Kidney (tissue), 14 donors: ENCODE results near the gene DNM3. TPM values are rescaled to one million over a fixed set of nuclear protein-coding genes. Genes with fewer than 3 reads are reported as not detected.

ENCODE experiments used
- DNase-seq, 5 donors: peaks; one replicate each; pipeline ENCODE4 v3.0.0-alpha.2; 2013 to 2020
- FAIRE-seq: peaks from 2 replicates; lab custom pipeline; 2012; peaks lifted over from hg19 to GRCh38; lab: Jason Lieb, UNC
- H3K27ac ChIP-seq, 2 donors: one replicate each; pipeline ENCODE4 v1.7.0; 2013; ENCODE audit warnings: low read depth in 2 of 2, low read length in 2 of 2, inconsistent platforms in 1 of 2
- H3K27me3 ChIP-seq: one replicate; pipeline ENCODE4 v1.7.1; 2013; ENCODE audit warnings: low read length, inconsistent platforms; ENCODE audit not compliant: control insufficient read depth, insufficient read depth
- H3K36me3 ChIP-seq, 3 donors: one replicate each; pipeline versions ENCODE4 v1.7.0 to v1.7.1; 2013; ENCODE audit warnings: low read length in 3 of 3, control low read depth in 1 of 3, inconsistent platforms in 1 of 3; ENCODE audit not compliant: insufficient read depth in 3 of 3, control insufficient read depth in 2 of 3
- H3K4me1 ChIP-seq, 3 donors: one replicate each; pipeline versions ENCODE4 v1.7.0 to v1.7.1; 2013; ENCODE audit warnings: low read length in 3 of 3, inconsistent platforms in 1 of 3, low read depth in 1 of 3; ENCODE audit not compliant: control insufficient read depth in 2 of 3, insufficient read depth in 2 of 3
- H3K4me3 ChIP-seq, 3 donors: one replicate each; pipeline versions ENCODE4 v1.7.0 to v1.8.1; 2013; ENCODE audit warnings: low read length in 3 of 3, control low read depth in 1 of 3, inconsistent platforms in 1 of 3
- H3K9ac ChIP-seq, 3 donors: one replicate each; pipeline versions ENCODE4 v1.7.0 to v1.7.1; 2013; ENCODE audit warnings: low read length in 3 of 3, control low read depth in 1 of 3, inconsistent platforms in 1 of 3
- H3K9me3 ChIP-seq, 3 donors: one replicate each; pipeline versions ENCODE4 v1.7.0 to v1.7.1; 2013; ENCODE audit warnings: low read length in 3 of 3, control low read depth in 1 of 3, inconsistent platforms in 1 of 3; ENCODE audit not compliant: control insufficient read depth in 2 of 3, insufficient read depth in 1 of 3
- intact Hi-C: fragments of 100-400 bp; cut with DNase I; formaldehyde crosslinking; loops from one replicate; pipeline ENCODE4 v1.11.1; 2022
- polyA plus RNA-seq: library from polyadenylated mRNA; stranded (reverse); fragments of 350-450 nt; fragmentation: Illumina TruSeq; extraction: RNeasy Lipid Tissue Mini Kit (QIAGEN cat#74804); gene quantifications from one replicate; pipeline ENCODE4 v1.2.3, GENCODE V29; 2014; ENCODE audit warnings: low read depth, low replicate concordance; ENCODE audit not compliant: insufficient read depth
- total RNA-seq: library from RNA; stranded (reverse); fragmentation: NEBNext Ultra II Directional; extraction: Animal tissue kit (Norgen Biotek cat#: 25700); gene quantifications from one replicate; pipeline ENCODE4 v1.2.1, GENCODE V29; 2021
- TF ChIP-seq, protein P1 (sequence below): IDR thresholded peaks from 3 replicates; pipeline ENCODE4 v1.5.1; 2012; ENCODE audit warnings: mild to moderate bottlenecking, moderate library complexity, borderline replicate concordance; ENCODE audit not compliant: insufficient read depth; ENCODE audit errors: extremely low read depth
- donor health status: control.
- donor health status: control.
- donor health status: control.
- donor health status: control.
- donor health status: control.
- donor health status: DM: yes; HTN: yes; CAD: no.
- donor health status: Normal renal cell carcinoma (clear cell type).

DNM3 gene
- total and polyA plus RNA-seq, 2 donors from 2014 or later: 5.9 to 19.1 TPM

DNA sequence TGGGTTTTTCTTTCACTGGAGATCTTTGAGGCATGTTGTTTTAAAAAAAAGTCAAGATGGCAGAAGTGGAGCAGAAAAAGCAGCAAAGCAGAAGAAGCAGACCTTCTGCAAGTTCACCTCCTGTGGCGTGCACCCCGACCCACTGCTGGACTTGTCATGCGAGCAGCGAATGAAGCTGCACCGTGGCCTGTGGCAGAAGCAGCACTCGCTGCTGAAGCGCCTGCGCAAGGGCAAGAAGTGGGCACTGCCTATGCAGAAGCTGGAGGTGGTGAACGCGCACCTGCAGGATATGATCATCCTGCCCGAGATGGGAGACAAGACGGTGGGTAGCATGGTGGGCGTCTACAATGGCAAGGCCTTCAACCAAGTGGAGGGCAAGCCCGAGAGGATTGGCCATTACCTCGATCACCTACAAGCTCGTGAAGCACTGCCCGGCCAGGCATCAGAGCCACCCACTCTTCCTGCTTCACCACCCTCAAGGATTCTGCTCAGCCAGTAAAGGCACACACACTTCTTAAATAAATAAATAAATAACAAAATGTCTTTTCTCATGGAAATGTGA is 37.8 kb upstream of the DNM3 start:
- H3K27me3 ChIP-seq: no peaks in the 10 kb centered on the region
- intact Hi-C loops: loop anchor here (5.0 kb wide), 1 partner anchor 179 kb away; no protein-coding TSS in a partner anchor
- no peaks in the 10 kb centered on the region for H3K36me3 ChIP-seq
- TF ChIP-seq, protein P1, sequence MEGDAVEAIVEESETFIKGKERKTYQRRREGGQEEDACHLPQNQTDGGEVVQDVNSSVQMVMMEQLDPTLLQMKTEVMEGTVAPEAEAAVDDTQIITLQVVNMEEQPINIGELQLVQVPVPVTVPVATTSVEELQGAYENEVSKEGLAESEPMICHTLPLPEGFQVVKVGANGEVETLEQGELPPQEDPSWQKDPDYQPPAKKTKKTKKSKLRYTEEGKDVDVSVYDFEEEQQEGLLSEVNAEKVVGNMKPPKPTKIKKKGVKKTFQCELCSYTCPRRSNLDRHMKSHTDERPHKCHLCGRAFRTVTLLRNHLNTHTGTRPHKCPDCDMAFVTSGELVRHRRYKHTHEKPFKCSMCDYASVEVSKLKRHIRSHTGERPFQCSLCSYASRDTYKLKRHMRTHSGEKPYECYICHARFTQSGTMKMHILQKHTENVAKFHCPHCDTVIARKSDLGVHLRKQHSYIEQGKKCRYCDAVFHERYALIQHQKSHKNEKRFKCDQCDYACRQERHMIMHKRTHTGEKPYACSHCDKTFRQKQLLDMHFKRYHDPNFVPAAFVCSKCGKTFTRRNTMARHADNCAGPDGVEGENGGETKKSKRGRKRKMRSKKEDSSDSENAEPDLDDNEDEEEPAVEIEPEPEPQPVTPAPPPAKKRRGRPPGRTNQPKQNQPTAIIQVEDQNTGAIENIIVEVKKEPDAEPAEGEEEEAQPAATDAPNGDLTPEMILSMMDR: no peak
- no peak overlapping the region for H3K9ac ChIP-seq
- peaks cover 0 to 7% (median 0%) of the 10 kb centered on the region in 3 donors for H3K4me1 ChIP-seq
- DNase-seq (peak in 1 of 5 donors; percentile 70), FAIRE-seq (no peak)
- H3K4me3 ChIP-seq: no peak overlapping the region
- no peaks in the 10 kb centered on the region for H3K9me3 ChIP-seq
- no peak overlapping the region for H3K27ac ChIP-seq

DNA sequence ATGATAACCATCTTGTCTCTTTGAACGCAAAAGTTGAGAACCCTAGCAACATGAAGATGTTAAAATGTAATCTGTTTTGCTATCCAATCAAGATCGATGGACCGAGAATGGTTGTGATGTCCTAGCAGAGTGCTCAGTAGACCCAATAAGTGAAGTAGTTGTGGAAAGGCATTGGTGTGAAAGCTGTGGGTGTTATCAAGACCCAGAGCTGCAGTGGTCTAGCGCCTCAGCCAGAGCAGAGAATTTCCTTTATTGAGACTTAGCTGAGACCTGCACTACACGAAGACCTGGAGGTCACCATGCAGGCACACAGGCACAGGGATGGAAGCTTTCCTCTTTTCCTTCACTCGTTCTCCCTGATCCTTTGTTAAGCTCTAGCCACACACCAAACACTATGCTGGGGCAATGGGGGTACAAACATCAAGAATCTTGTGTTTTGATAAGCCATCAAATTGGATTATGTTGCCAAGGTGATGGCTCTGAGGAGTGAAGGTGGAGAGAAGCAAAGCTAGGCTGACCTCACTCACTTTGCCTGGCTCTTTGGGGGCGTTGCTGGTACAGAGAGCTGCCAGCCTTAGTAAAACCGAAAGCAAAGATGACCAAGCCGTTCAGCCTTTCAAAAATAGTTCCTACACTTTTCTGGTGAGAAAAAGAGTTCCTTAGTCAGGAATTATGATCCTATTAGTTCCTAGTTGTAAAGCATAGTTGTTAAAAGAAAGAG is 35.7 kb upstream of the DNM3 start:
- H3K27ac ChIP-seq: no peak overlapping the region
- FAIRE-seq: no peak
- peak overlapping the region in 1 of 3 donors; percentile 20 for H3K4me3 ChIP-seq
- peaks cover 0 to 5% (median 0%) of the 10 kb centered on the region in 3 donors for H3K4me1 ChIP-seq
- intact Hi-C loops: no loop called here
- no peaks in the 10 kb centered on the region for H3K27me3 ChIP-seq
- peak overlapping the region in 1 of 3 donors; percentile 31 for H3K9ac ChIP-seq
- H3K36me3 ChIP-seq: no peaks in the 10 kb centered on the region
- TF ChIP-seq, protein P1: no peak
- no peaks in the 10 kb centered on the region for H3K9me3 ChIP-seq
- no peak for DNase-seq

DNA sequence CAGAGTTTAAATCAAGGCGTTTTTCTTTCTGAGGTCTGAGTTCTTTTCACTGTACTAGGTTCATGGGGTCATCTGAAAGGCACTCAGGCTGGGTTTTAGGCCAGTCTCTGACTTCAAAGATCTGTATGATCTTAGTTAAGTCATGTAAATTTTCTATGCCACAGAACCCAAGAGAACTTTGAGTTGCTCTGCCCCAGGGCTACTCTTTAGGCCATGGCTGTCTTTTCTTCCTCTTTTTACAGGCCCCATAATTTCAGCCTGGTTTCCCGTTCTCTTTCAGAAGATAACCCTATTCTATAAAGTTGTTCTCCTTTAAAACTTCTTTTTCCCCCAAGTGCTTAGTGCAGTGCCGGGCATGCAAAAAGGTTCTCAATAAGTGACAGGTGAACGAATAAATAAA is 33.7 kb upstream of the DNM3 start:
- intact Hi-C loops: no loop called here
- Histone ChIP-seq H3K9ac (no peak overlapping the region), H3K4me3 (no peak overlapping the region), H3K27me3 (no peaks in the 10 kb centered on the region), H3K4me1 (peaks cover 0 to 3% (median 0%) of the 10 kb centered on the region in 3 donors), H3K36me3 (no peaks in the 10 kb centered on the region), H3K9me3 (no peaks in the 10 kb centered on the region), H3K27ac (no peak overlapping the region)
- TF ChIP-seq, protein P1: no peak
- FAIRE-seq (no peak), DNase-seq (no peak)
